Neuron (in vitro differentiated cells): ENCODE measurements around the gene DPH1.

ENCODE experiments used
- H2AFZ ChIP-seq: one replicate; pipeline ENCODE4 v1.6.1; 2013; ENCODE audit warnings: low read depth, mild to moderate bottlenecking, inconsistent platforms, low read length, moderate library complexity
- H3K27me3 ChIP-seq: one replicate; pipeline ENCODE4 v1.6.1; 2013; ENCODE audit warnings: low read length; ENCODE audit not compliant: insufficient read depth
- H3K36me3 ChIP-seq: one replicate; pipeline ENCODE4 v1.6.1; 2013; ENCODE audit warnings: low read length; ENCODE audit not compliant: insufficient read depth
- H3K4me1 ChIP-seq: one replicate; pipeline ENCODE4 v1.6.1; 2013; ENCODE audit warnings: low read length; ENCODE audit not compliant: insufficient read depth
- H3K4me3 ChIP-seq: 2 replicates; pipeline ENCODE4 v1.5.1; 2013; ENCODE audit warnings: mild to moderate bottlenecking, low read length, moderate library complexity
- H3K9me3 ChIP-seq: one replicate; pipeline ENCODE4 v1.6.1; 2013; ENCODE audit warnings: low read length

DPH1 gene

GRCh38 chr17:2041561-2042389, 11.8 kb downstream of the DPH1 start, which contains the start of gene OVCA2:
TSS of gene OVCA2 (plus strand) at chr17:2042022. CDS start at chr17:2042048, 26 bp downstream.
- Histone ChIP-seq H3K4me3 (peak within 1 kb of the TSS; percentile 95), H3K36me3 (peaks cover 24% of the 10 kb centered on the region), H3K4me1 (peaks cover 21% of the 10 kb centered on the region), H3K27me3 (no peaks in the 10 kb centered on the region), H2AFZ (peak within 1 kb of the TSS; percentile 70), H3K9me3 (no peaks in the 10 kb centered on the region)

- H3K36me3 ChIP-seq: peaks cover 21% of the 10 kb centered on the region
- H3K9me3 ChIP-seq: no peaks in the 10 kb centered on the region
Measured at GRCh38 chr17:2042390-2042847, 12.5 kb downstream of the DPH1 start.

GRCh38 chr17:2042933-2043332, 13.0 kb downstream of the DPH1 start:
- Histone ChIP-seq H3K27me3 (no peaks in the 10 kb centered on the region), H2AFZ (no peak overlapping the region), H3K4me3 (peak overlapping the region; percentile 95), H3K9me3 (no peaks in the 10 kb centered on the region), H3K4me1 (peaks cover 23% of the 10 kb centered on the region), H3K36me3 (peaks cover 17% of the 10 kb centered on the region)

More at GRCh38 chr17:2042390-2042847, 12.5 kb downstream of the DPH1 start:
- Histone ChIP-seq H3K27me3 (no peaks in the 10 kb centered on the region), H3K4me1 (peaks cover 21% of the 10 kb centered on the region), H2AFZ (peak overlapping the region; percentile 9), H3K4me3 (peak overlapping the region; percentile 95)

- H3K36me3 ChIP-seq: peaks cover 17% of the 10 kb centered on the region
- H3K9me3 ChIP-seq: no peaks in the 10 kb centered on the region
- H3K4me3 ChIP-seq: no peak overlapping the region
- H3K27me3 ChIP-seq: no peaks in the 10 kb centered on the region
- H2AFZ ChIP-seq: no peak overlapping the region
- H3K4me1 ChIP-seq: peaks cover 29% of the 10 kb centered on the region
Measured at GRCh38 chr17:2043785-2044184, 13.8 kb downstream of the DPH1 start.

DNA sequence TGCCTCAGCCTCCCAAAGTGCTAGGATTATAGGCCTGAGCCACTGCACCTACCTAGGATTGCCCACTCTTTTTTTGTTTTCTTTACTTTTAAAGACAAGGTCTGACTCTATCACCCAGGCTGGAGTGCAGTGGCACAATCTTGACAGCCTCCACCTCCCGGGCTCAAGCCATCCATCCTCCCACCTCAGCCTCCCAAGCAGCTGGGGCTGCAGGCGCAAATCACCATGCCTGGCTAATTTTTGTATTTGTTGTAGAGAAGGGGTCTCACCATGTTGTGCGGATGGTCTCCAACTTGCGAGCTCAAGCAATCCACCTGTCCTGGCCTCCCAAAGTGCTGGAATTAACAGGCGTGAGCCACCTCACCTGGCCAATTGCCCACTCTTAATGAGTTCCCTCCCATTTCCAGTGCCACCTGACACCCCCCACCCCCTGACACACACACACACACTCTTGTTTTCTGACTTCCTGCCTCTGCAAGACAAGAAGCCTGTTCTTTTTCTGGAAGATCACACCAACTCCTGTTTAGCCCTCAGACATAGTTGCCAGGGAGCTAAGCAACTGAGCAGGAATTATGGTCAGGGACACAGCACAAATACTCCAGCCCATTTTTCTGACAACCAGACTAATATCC, 14.4 kb downstream of the DPH1 start:
- Histone ChIP-seq H2AFZ (no peak overlapping the region), H3K4me3 (no peak overlapping the region), H3K27me3 (no peaks in the 10 kb centered on the region), H3K9me3 (no peaks in the 10 kb centered on the region), H3K36me3 (peaks cover 17% of the 10 kb centered on the region), H3K4me1 (peaks cover 35% of the 10 kb centered on the region)

GRCh38 chr17:2047590-2047989, 17.6 kb downstream of the DPH1 start:
- H3K36me3 ChIP-seq: peaks cover 17% of the 10 kb centered on the region
- no peaks in the 10 kb centered on the region for H3K9me3 ChIP-seq
- peaks cover 28% of the 10 kb centered on the region for H3K4me1 ChIP-seq
- no peak overlapping the region for H2AFZ ChIP-seq
- H3K4me3 ChIP-seq: no peak overlapping the region
- H3K27me3 ChIP-seq: no peaks in the 10 kb centered on the region

DNA sequence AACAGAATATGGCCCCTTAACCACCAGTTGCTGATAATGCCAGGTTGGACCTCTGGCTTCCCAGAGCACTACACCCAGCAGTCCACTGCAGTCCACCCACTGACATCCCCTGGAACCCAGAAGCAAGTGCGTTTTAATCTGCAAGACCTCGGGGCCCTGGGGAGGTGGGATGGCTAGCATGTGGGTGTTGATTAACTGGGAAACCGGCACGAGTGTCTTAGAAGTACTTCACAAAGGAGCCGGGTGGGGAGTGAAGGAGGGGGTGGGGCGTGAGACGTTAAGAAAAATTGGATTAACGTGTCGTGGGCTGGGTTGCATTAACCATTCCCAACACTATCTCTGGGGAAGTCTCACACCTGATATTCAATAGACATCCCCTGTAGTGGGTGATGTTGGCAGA, 18.9 kb downstream of the DPH1 start:
- Histone ChIP-seq H2AFZ (no peak overlapping the region), H3K4me3 (peak overlapping the region; percentile 75), H3K4me1 (peaks cover 24% of the 10 kb centered on the region), H3K27me3 (no peaks in the 10 kb centered on the region), H3K9me3 (no peaks in the 10 kb centered on the region), H3K36me3 (peaks cover 7% of the 10 kb centered on the region)

DNA sequence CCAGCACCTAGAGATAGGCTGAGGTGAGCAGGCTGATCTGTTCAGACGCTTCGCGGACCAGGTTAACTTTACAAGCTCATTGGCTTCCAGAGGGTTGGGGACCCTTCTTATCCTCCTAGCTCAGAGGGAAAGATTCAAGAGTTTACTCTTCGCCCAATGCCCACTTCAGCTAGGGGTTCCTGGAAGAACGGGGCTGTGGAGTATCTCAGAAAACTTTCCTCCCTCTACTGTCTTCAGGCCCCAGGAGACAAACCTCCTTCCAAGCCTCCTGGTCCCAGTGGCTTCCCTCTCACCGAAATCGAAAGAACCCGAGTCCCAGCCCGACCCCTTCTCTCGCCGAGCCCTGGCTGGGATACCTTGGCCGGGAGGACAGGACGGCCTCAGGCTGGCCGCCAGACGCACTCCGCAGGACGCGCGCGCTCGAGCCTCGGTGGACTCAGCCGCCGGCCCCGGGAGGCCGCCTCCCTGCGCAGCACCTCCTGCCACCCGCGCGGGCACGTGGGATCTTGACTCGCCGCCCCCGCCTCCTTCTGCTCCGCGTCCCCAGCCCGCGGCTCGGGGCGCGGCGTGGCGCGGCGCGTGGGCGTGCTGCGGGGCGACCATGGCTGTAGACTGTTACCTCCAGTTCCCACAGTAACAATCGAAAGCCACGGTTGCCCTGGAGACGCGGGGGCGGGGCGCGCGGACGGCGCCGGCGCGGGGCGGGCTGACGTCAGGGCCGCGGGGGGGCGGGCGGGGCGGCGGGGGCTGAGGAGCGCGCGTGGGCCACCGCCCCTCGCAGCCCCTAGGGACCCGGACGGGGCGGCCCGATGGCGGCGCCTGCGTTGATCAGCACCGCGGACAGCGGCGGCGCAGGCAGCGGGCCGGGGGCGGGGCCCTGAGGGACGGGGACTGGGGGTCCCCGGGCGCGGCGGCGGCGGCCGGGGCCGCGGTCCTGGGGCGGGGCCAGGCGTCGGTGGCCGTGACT, 19.7 kb downstream of the DPH1 start:
- Histone ChIP-seq H3K27me3 (no peaks in the 10 kb centered on the region), H3K4me1 (peaks cover 27% of the 10 kb centered on the region), H2AFZ (peak overlapping the region; percentile 51), H3K4me3 (peak overlapping the region; percentile 75), H3K9me3 (no peaks in the 10 kb centered on the region), H3K36me3 (peaks cover 3% of the 10 kb centered on the region)

GRCh38 chr17:2050300-2051060, 20.5 kb downstream of the DPH1 start:
- Histone ChIP-seq H2AFZ (peak overlapping the region; percentile 51), H3K4me1 (peaks cover 27% of the 10 kb centered on the region), H3K4me3 (peak overlapping the region; percentile 47), H3K36me3 (peaks cover 3% of the 10 kb centered on the region), H3K27me3 (no peaks in the 10 kb centered on the region), H3K9me3 (no peaks in the 10 kb centered on the region)

DNA sequence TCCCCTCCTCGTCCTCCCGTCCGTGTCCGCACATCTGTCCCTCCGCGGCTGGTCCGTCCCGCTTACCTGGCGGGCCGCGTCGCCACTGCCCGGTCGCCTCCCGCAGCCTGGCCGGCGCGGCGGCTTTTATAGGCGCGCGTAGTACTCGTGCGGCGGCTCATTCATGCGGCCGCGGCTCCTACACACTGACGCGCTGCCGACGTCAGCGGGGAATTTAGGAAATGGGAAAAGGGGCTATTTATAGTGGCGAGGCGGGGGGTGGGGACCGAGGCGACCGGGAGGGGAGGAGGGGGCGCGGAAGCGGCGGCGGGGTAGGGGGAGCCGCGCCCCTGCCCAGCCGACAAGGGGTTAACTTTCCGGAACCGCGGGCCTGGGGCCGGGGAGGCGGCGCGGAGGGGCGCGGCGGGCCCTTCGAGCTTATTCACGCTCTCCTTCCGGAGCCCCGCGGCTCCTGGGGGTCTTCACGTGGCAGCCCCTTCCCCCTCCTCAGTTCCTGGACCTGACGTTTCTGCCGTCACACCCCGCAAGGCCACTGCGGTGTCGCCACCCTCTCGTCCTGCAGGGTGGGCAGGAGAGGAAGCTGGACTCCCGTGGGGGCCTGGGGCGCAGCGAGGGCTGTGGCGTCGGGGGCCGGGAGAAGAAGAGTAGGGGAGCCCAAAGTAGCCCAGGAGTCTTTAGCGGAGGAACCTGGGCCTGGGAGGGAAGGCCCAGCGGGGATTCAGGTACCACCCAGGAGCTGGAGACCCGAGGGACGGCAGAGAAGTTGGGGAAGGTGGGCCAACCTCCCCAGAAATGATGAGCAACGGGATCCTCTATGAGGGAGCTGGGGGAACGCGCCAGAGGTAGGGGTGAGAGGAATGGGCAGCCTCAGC, 21.3 kb downstream of the DPH1 start:
- Histone ChIP-seq H3K36me3 (peaks cover 3% of the 10 kb centered on the region), H2AFZ (no peak overlapping the region), H3K9me3 (no peaks in the 10 kb centered on the region), H3K4me3 (peak overlapping the region; percentile 47), H3K4me1 (peaks cover 27% of the 10 kb centered on the region), H3K27me3 (no peaks in the 10 kb centered on the region)

DNA sequence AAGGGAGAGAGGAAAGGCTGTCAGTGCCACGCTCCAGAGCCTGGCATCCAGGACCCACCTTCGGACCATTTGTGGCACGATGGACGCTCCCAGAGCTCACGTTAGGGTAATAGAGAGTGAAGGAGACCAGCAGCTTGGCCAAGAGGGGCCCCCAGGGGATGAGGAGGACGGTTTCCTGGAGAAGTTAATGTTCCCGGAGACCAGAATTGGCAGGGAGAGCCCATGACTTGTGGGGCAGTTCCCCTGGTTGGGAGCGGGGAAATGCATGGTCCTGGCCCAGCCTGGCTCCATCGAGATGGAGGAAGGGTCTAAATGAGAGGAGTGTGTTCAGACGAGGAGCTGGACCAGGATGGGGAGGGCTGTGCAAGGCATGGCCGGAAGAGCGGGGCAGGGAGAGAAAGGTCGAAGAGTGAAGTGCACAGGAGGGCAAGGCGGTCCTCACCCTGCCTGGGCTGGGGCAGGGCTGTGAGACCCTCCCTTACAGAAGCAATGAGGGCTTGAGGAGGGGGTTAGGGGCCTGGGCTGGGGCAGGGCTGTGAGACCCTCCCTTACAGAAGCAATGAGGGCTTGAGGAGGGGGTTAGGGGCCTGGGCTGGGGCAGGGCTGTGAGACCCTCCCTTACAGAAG, 22.1 kb downstream of the DPH1 start:
- Histone ChIP-seq H3K4me1 (peaks cover 27% of the 10 kb centered on the region), H3K9me3 (no peaks in the 10 kb centered on the region), H3K36me3 (no peaks in the 10 kb centered on the region), H3K27me3 (no peaks in the 10 kb centered on the region), H2AFZ (no peak overlapping the region), H3K4me3 (no peak overlapping the region)
